Gastrocnemius medialis (tissue), 4 donors: ENCODE results near the gene PLD5.

Source experiments
- CTCF ChIP-seq, 5 experiments: fragments of 450-650 bp in 3 of 5; fragments of 200-600 bp in 2 of 5; sonication (generic) in 2 of 5; IDR thresholded peaks in 4 of 5; conservative IDR thresholded peaks in 1 of 5; 1 replicate in 4 of 5; 2 replicates in 1 of 5; pipeline ENCODE4 v1.5.1; 2016 to 2019; ENCODE audit warnings: antibody characterized with exemption in 5 of 5, mild to moderate bottlenecking in 3 of 5, moderate library complexity in 3 of 5
- POLR2A ChIP-seq, 2 donors: fragments of 450-650 bp; IDR thresholded peaks; one replicate each; pipeline ENCODE4 v1.6.1; 2017; ENCODE audit warnings: antibody characterized with exemption in 2 of 2, mild to moderate bottlenecking in 2 of 2, moderate library complexity in 2 of 2

GRCh38 chr1:242239398-242239797 lies 285.1 kb downstream of the PLD5 start:
- TF ChIP-seq CTCF (IDR thresholded peaks at IDR 0.05 in 4 of 5, conservative IDR thresholded peaks at IDR 0.05 in 1 of 5) (no peak), POLR2A (IDR thresholded peaks at IDR 0.05) (no peak)
